Measurements from ENCODE around the gene SMIM30.

GRCh38 chr7:113122744-113123143 lies 4.4 kb upstream of the SMIM30 start:
- TF ChIP-seq, protein P1, sequence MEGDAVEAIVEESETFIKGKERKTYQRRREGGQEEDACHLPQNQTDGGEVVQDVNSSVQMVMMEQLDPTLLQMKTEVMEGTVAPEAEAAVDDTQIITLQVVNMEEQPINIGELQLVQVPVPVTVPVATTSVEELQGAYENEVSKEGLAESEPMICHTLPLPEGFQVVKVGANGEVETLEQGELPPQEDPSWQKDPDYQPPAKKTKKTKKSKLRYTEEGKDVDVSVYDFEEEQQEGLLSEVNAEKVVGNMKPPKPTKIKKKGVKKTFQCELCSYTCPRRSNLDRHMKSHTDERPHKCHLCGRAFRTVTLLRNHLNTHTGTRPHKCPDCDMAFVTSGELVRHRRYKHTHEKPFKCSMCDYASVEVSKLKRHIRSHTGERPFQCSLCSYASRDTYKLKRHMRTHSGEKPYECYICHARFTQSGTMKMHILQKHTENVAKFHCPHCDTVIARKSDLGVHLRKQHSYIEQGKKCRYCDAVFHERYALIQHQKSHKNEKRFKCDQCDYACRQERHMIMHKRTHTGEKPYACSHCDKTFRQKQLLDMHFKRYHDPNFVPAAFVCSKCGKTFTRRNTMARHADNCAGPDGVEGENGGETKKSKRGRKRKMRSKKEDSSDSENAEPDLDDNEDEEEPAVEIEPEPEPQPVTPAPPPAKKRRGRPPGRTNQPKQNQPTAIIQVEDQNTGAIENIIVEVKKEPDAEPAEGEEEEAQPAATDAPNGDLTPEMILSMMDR (conservative IDR thresholded peaks at IDR 0.05 in 1 of 2, IDR thresholded peaks at IDR 0.05 in 1 of 2; ENCODE audit: low read depth in 1 of 2, low read length in 2 of 2), result no peak
- no peak for TF ChIP-seq EZH2 (IDR thresholded peaks at IDR 0.05; ENCODE audit: low read length, missing control alignments)
